SK-N-SH (cell line): ENCODE data around the gene TMEM120B. TPM values are rescaled to one million over a fixed set of nuclear protein-coding genes. Genes with fewer than 3 reads are reported as not detected.

Experiments used
- CTCF ChIA-PET: fragments of 300-600, 350-600 bp; formaldehyde crosslinking; extraction: SDS; loops from one replicate; lab custom pipeline; 2021; lab: Yijun Ruan, JAX
- POLR2A ChIA-PET: fragments of 350-600 bp; sonication (Branson Sonifier 250); formaldehyde crosslinking; extraction: SDS; loops from one replicate; lab custom pipeline; 2020; ENCODE audit warnings: antibody characterized with exemption, inconsistent platforms; lab: Yijun Ruan, JAX
- DNase-seq: peaks from one replicate; pipeline ENCODE4 v3.0.0; 2012
- H2AFZ ChIP-seq: fragments of 200-600 bp; sonication (generic); 2 replicates; pipeline ENCODE4 v1.8.1; 2016; ENCODE audit warnings: antibody characterized with exemption, mild to moderate bottlenecking, low read depth
- H3F3A ChIP-seq: fragments of 200-600 bp; sonication (generic); replicated peaks from 2 replicates; pipeline ENCODE3; 2016; ENCODE audit warnings: antibody characterized with exemption, mild to moderate bottlenecking; ENCODE audit not compliant: insufficient read depth
- H3K27ac ChIP-seq, 2 experiments: fragments of 200-500 bp in 1 of 2; fragments of 200-600 bp in 1 of 2; sonication (Bioruptor generic) in 1 of 2; sonication (generic), shearing (Covaris generic) in 1 of 2; 2 replicates each; pipeline versions ENCODE4 v1.5.1 to v1.6.1; 2014 to 2016; ENCODE audit warnings: low read depth in 2 of 2, inconsistent platforms in 1 of 2, low read length in 1 of 2, mild to moderate bottlenecking in 1 of 2, mixed read lengths in 1 of 2
- H3K27me3 ChIP-seq: fragments of 200-600 bp; sonication (generic), shearing (Covaris generic); 2 replicates; pipeline ENCODE4 v1.6.1; 2016; ENCODE audit warnings: mixed run types; ENCODE audit not compliant: insufficient read depth
- H3K36me3 ChIP-seq, 2 experiments: fragments of 200-500 bp in 1 of 2; fragments of 200-600 bp in 1 of 2; sonication (Bioruptor generic) in 1 of 2; sonication (generic) in 1 of 2; replicated peaks in 1 of 2; 2 replicates each; pipeline versions ENCODE3 to v1.5.1; 2014 to 2016; ENCODE audit warnings: low read length in 1 of 2, mild to moderate bottlenecking in 1 of 2; ENCODE audit not compliant: insufficient read depth in 2 of 2, control insufficient read depth in 1 of 2
- H3K4me1 ChIP-seq, 2 experiments: fragments of 200-500 bp in 1 of 2; fragments of 200-600 bp in 1 of 2; sonication (Bioruptor generic) in 1 of 2; sonication (generic), shearing (Covaris generic) in 1 of 2; 2 replicates each; pipeline versions ENCODE4 v1.5.1 to v1.6.1; 2014 to 2016; ENCODE audit warnings: low read depth in 1 of 2, low read length in 1 of 2, mixed run types in 1 of 2; ENCODE audit not compliant: insufficient read depth in 2 of 2, control insufficient read depth in 1 of 2
- H3K4me2 ChIP-seq: fragments of 200-600 bp; sonication (generic), shearing (Covaris generic); 2 replicates; pipeline ENCODE4 v1.6.1; 2017; ENCODE audit warnings: mixed run types
- H3K4me3 ChIP-seq, 2 experiments: fragments of 200-500 bp in 1 of 2; fragments of 200-600 bp in 1 of 2; sonication (Bioruptor generic) in 1 of 2; sonication (generic), shearing (Covaris generic) in 1 of 2; 2 replicates each; pipeline versions ENCODE4 v1.5.1 to v1.8.1; 2014 to 2016; ENCODE audit warnings: low read depth in 2 of 2, inconsistent platforms in 1 of 2, low read length in 1 of 2, mild to moderate bottlenecking in 1 of 2, mixed read lengths in 1 of 2, moderate library complexity in 1 of 2
- H3K79me2 ChIP-seq: fragments of 200-600 bp; sonication (generic); 2 replicates; pipeline ENCODE4 v1.8.1; 2017; ENCODE audit warnings: mild to moderate bottlenecking; ENCODE audit not compliant: insufficient read depth
- H3K9ac ChIP-seq: fragments of 200-600 bp; sonication (generic); 2 replicates; pipeline ENCODE4 v1.6.1; 2017; ENCODE audit warnings: mixed run types
- H3K9me2 ChIP-seq: fragments of 200-600 bp; sonication (generic); 2 replicates; pipeline ENCODE4 v1.6.1; 2017; ENCODE audit warnings: mixed run types
- H3K9me3 ChIP-seq: fragments of 200-600 bp; sonication (generic); 2 replicates; pipeline ENCODE4 v1.6.1; 2017; ENCODE audit warnings: mixed run types, mild to moderate bottlenecking, moderate library complexity
- H4K20me1 ChIP-seq: fragments of 200-600 bp; sonication (generic); 2 replicates; pipeline ENCODE4 v1.6.1; 2017; ENCODE audit warnings: mild to moderate bottlenecking, mixed run types; ENCODE audit not compliant: insufficient read depth
- CHD2 ChIP-seq: fragments of 150-350 bp; IDR thresholded peaks from 2 replicates; pipeline ENCODE4 v1.6.1; 2018; ENCODE audit warnings: low read length; ENCODE audit not compliant: partially characterized antibody
- ELF1 ChIP-seq: IDR thresholded peaks from 2 replicates; pipeline ENCODE4 v1.4.0; 2012
- FOXJ3 ChIP-seq: sonication (generic); formaldehyde crosslinking; IDR thresholded peaks from 2 replicates; pipeline ENCODE4 v1.5.1; 2020; ENCODE audit warnings: mild to moderate bottlenecking, missing genetic modification reagents
- FOXM1 ChIP-seq: IDR thresholded peaks from 2 replicates; pipeline ENCODE4 v1.4.0; 2012; ENCODE audit warnings: low read depth, mild to moderate bottlenecking
- JUND ChIP-seq: IDR thresholded peaks from 2 replicates; pipeline ENCODE4 v1.4.0; 2012
- NRF1 ChIP-seq: IDR thresholded peaks from 2 replicates; pipeline ENCODE4 v1.6.1; 2012; ENCODE audit warnings: low read depth, mild to moderate bottlenecking, low read length
- REST ChIP-seq: IDR thresholded peaks from 2 replicates; pipeline ENCODE4 v1.6.1; 2012; ENCODE audit warnings: mild to moderate bottlenecking, low read depth, low read length, moderate library complexity
- RFX5 ChIP-seq: IDR thresholded peaks from 2 replicates; pipeline ENCODE4 v1.6.1; 2012; ENCODE audit warnings: mild to moderate bottlenecking, improper control_type of control experiment, low read length
- RXRA ChIP-seq: IDR thresholded peaks from 2 replicates; pipeline ENCODE4 v1.4.0; 2012; ENCODE audit warnings: low read depth, mild to moderate bottlenecking, borderline replicate concordance
- WGBS: methylation state at CpG from one replicate; pipeline ENCODE4 v1.1.6; 2017; ENCODE audit warnings: low lambda C conversion rate; 5-methylcytosine and 5-hydroxymethylcytosine counted together
- polyA plus RNA-seq, 3 experiments: library from polyadenylated mRNA; depleted of rRNA; stranded (reverse); fragments of >200 nt; gene quantifications; 2 replicates each; pipeline ENCODE4 v1.2.3, GENCODE V29; 2012
- TF ChIP-seq, protein P1 (sequence below): IDR thresholded peaks from 2 replicates; pipeline ENCODE4; 2012

TMEM120B gene
- polyA plus RNA-seq, 1 of the 3 experiments (the other 2 are of a cell fraction): 15.4 TPM

DNA sequence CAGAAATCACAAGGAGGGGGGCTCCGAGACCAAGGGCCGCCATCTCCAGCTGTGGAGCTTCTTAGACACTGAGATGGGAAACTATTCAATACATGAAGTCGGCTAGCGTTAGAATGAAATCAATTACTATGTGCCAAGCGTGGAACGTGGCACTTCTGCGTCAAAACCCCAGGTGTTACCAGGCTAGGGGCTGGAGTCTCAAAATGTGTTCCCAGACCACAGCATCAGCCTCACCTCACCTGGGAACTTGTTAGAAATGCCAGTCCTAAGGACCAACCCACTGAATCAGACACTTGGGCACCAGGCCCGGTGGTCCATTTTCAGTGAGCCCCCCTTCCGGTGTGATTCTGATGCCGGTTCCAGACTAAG, 86.2 kb downstream of the TMEM120B start:
- POLR2A ChIA-PET: interaction anchor here (1.0 to 7.0 kb wide), 5 partner anchors 8 to 90 kb away, joined by 3 to 79 read pairs (median 4); partner anchors contain the start of gene PSMD9
- peak overlapping the region; percentile 98 to 99 for H3K27ac ChIP-seq

More for the DNA sequence above, 86.2 kb downstream of the TMEM120B start:
- peak overlapping the region; percentile 53 to 73 for H3K4me3 ChIP-seq
- H3F3A ChIP-seq: peaks cover 59% of the 10 kb centered on the region
- peak overlapping the region; percentile 86 for H3K4me2 ChIP-seq
- H3K79me2 ChIP-seq: peaks cover 64% of the 10 kb centered on the region
- peaks cover 40 to 55% of the 10 kb centered on the region in 2 experiments for H3K4me1 ChIP-seq
- H3K9me2 ChIP-seq: no peaks in the 10 kb centered on the region
- H4K20me1 ChIP-seq: no peaks in the 10 kb centered on the region; the same call in 1 of the 2 replicates
- DNase-seq: no peak
- no peaks in the 10 kb centered on the region for H3K27me3 ChIP-seq
- CTCF ChIA-PET: interaction anchor here (0.8 to 16.0 kb wide), 7 partner anchors 11 to 101 kb away, joined by 3 to 675 read pairs (median 7); partner anchors contain the start of genes PSMD9, SETD1B and TMEM120B
- H3K9ac ChIP-seq: peak overlapping the region; percentile 60
- no peaks in the 10 kb centered on the region for H3K9me3 ChIP-seq
- TF ChIP-seq FOXM1: no peak
- no peak for TF ChIP-seq CHD2
- TF ChIP-seq JUND: no peak
- TF ChIP-seq REST: no peak
- TF ChIP-seq ELF1: no peak
- no peak for TF ChIP-seq NRF1
- TF ChIP-seq, protein P1, sequence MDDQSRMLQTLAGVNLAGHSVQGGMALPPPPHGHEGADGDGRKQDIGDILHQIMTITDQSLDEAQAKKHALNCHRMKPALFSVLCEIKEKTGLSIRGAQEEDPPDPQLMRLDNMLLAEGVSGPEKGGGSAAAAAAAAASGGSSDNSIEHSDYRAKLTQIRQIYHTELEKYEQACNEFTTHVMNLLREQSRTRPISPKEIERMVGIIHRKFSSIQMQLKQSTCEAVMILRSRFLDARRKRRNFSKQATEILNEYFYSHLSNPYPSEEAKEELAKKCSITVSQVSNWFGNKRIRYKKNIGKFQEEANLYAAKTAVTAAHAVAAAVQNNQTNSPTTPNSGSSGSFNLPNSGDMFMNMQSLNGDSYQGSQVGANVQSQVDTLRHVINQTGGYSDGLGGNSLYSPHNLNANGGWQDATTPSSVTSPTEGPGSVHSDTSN: no peak
- no peak for TF ChIP-seq RFX5
- TF ChIP-seq RXRA: no peak
- no peak for TF ChIP-seq FOXJ3 (CRISPR knock-in tag)
- TF ChIP-seq, all 33 proteins: peak for 0
- WGBS: 77% methylated on average over 10 of the region's 10 CpGs
- H2AFZ ChIP-seq: no peak overlapping the region
- peaks cover 8 to 11% of the 10 kb centered on the region in 2 experiments for H3K36me3 ChIP-seq
